Parathyroid adenoma (tissue), 2 donors: Measurements from ENCODE around the gene GORASP1.
A peak's percentile ranks its signal among the peaks of the same experiment; 100 is the strongest.

Source experiments
- H2AFZ ChIP-seq: fragments of 300-600 bp; sonication (generic); one replicate; pipeline ENCODE4 v1.7.0; 2017; ENCODE audit warnings: antibody characterized with exemption, mild to moderate bottlenecking
- H3K27ac ChIP-seq: fragments of 300-600 bp; sonication (generic); one replicate; pipeline ENCODE4 v1.7.0; 2017
- H3K27me3 ChIP-seq: fragments of 300-600 bp; sonication (generic); one replicate; pipeline ENCODE4 v1.7.0; 2017; ENCODE audit warnings: low read length; ENCODE audit not compliant: control insufficient read depth, insufficient read depth
- H3K36me3 ChIP-seq: fragments of 300-600 bp; sonication (generic); one replicate; pipeline ENCODE4 v1.7.0; 2017; ENCODE audit warnings: low read length; ENCODE audit not compliant: control insufficient read depth, insufficient read depth
- H3K4me1 ChIP-seq: fragments of 300-600 bp; sonication (generic); one replicate; pipeline ENCODE4 v1.7.0; 2017; ENCODE audit warnings: control low read depth
- H3K4me2 ChIP-seq: fragments of 300-600 bp; sonication (generic); one replicate; pipeline ENCODE4 v1.7.0; 2017; ENCODE audit warnings: low read length
- H3K4me3 ChIP-seq: fragments of 300-600 bp; sonication (generic); one replicate; pipeline ENCODE4 v1.7.0; 2017; ENCODE audit warnings: low read depth, low read length
- H3K79me2 ChIP-seq: fragments of 300-600 bp; sonication (generic); one replicate; pipeline ENCODE4 v1.7.0; 2017; ENCODE audit warnings: control low read depth
- H3K9ac ChIP-seq: fragments of 300-600 bp; sonication (generic); one replicate; pipeline ENCODE4 v1.7.0; 2017; ENCODE audit warnings: mild to moderate bottlenecking
- H3K9me3 ChIP-seq: fragments of 300-600 bp; sonication (generic); one replicate; pipeline ENCODE4 v1.7.0; 2017; ENCODE audit warnings: low read length; ENCODE audit not compliant: control insufficient read depth
- TF ChIP-seq, protein P1 (sequence below): fragments of 300-600 bp; sonication (generic); IDR thresholded peaks from one replicate; pipeline ENCODE4 v1.7.0; 2017; ENCODE audit warnings: antibody characterized with exemption, mild to moderate bottlenecking
- donor health status: primary hyperparathyroidism.

The GORASP1 gene

DNA sequence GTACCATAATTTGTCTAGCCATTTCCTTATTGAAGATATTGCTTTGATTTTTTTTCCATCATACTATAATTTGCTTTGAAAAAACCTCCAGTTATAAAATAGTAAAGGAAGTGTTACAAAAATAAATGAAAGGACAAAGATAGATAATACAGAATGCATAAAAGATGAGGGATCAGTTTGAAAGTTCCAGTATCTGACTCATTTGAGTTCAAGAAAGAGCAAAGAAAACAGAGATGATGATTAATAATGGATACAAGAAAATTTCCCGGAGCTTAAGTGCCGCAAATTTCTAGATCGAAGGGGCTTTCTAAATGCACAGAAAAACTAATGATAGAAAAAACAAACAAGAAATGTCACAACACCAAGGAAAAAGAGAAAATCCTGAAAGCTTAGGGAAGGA lies 51.3 kb downstream of the GORASP1 start:
- Histone ChIP-seq H3K9me3 (no peaks in the 10 kb centered on the region), H3K27ac (no peak overlapping the region), H2AFZ (no peak overlapping the region), H3K4me1 (peaks cover 4% of the 10 kb centered on the region), H3K9ac (no peak overlapping the region), H3K4me3 (no peak overlapping the region), H3K36me3 (no peaks in the 10 kb centered on the region), H3K79me2 (peaks cover 20% of the 10 kb centered on the region), H3K4me2 (no peak overlapping the region), H3K27me3 (no peaks in the 10 kb centered on the region)
- TF ChIP-seq, protein P1, sequence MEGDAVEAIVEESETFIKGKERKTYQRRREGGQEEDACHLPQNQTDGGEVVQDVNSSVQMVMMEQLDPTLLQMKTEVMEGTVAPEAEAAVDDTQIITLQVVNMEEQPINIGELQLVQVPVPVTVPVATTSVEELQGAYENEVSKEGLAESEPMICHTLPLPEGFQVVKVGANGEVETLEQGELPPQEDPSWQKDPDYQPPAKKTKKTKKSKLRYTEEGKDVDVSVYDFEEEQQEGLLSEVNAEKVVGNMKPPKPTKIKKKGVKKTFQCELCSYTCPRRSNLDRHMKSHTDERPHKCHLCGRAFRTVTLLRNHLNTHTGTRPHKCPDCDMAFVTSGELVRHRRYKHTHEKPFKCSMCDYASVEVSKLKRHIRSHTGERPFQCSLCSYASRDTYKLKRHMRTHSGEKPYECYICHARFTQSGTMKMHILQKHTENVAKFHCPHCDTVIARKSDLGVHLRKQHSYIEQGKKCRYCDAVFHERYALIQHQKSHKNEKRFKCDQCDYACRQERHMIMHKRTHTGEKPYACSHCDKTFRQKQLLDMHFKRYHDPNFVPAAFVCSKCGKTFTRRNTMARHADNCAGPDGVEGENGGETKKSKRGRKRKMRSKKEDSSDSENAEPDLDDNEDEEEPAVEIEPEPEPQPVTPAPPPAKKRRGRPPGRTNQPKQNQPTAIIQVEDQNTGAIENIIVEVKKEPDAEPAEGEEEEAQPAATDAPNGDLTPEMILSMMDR, result no peak

DNA sequence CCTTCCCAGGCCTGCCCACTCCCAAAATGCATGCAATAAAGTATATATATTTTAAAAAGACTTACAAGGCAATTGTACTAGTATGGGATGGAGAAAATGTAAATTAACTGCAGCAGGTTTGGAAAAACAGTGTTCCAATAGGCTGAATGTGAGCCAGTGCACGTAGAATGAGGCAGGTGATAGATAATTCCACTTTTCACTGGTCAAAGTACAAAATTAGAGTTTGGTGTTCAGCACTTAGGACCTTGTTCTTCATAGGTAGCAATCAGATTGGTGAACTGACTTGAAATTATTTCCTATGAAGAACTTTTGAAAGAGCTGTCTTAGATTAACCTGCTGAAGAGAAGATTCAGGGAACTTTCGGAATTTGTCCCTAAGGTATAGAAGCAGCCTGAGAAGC lies 53.7 kb downstream of the GORASP1 start:
- H3K79me2 ChIP-seq, result peaks cover 18% of the 10 kb centered on the region
- H2AFZ ChIP-seq, result no peak overlapping the region
- TF ChIP-seq, protein P1, result no peak
- H3K4me2 ChIP-seq, result no peak overlapping the region
- no peaks in the 10 kb centered on the region for H3K27me3 ChIP-seq
- H3K9me3 ChIP-seq, result no peaks in the 10 kb centered on the region
- no peaks in the 10 kb centered on the region for H3K36me3 ChIP-seq
- peaks cover 5% of the 10 kb centered on the region for H3K4me1 ChIP-seq
- H3K4me3 ChIP-seq, result no peak overlapping the region
- no peak overlapping the region for H3K9ac ChIP-seq
- H3K27ac ChIP-seq, result no peak overlapping the region

DNA sequence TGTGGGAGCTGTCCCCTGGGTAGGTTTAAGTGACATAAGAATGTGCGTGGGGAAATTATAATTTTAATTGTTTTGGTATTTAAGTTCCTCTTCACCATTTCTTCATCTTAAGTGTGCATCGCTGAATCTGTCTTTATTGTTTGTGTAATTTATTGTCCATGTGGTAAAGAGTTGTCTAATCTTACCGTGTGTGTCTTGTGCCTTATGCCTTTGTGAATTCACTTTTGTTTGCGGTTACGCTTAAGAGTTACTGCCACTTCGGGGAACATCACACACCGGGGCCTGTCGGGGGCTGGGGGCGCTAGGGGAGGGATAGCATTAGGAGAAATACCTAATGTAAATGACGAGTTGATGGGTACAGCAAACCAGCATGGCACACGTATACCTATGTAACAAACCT lies 54.8 kb downstream of the GORASP1 start:
- Histone ChIP-seq H3K9me3 (no peaks in the 10 kb centered on the region), H2AFZ (peak overlapping the region; percentile 98), H3K36me3 (no peaks in the 10 kb centered on the region), H3K79me2 (peaks cover 14% of the 10 kb centered on the region), H3K9ac (peak overlapping the region; percentile 84), H3K4me3 (peak overlapping the region; percentile 72), H3K4me2 (peak overlapping the region; percentile 65), H3K27ac (peak overlapping the region; percentile 90), H3K4me1 (peaks cover 5% of the 10 kb centered on the region), H3K27me3 (no peaks in the 10 kb centered on the region)
- TF ChIP-seq, protein P1, result no peak

DNA sequence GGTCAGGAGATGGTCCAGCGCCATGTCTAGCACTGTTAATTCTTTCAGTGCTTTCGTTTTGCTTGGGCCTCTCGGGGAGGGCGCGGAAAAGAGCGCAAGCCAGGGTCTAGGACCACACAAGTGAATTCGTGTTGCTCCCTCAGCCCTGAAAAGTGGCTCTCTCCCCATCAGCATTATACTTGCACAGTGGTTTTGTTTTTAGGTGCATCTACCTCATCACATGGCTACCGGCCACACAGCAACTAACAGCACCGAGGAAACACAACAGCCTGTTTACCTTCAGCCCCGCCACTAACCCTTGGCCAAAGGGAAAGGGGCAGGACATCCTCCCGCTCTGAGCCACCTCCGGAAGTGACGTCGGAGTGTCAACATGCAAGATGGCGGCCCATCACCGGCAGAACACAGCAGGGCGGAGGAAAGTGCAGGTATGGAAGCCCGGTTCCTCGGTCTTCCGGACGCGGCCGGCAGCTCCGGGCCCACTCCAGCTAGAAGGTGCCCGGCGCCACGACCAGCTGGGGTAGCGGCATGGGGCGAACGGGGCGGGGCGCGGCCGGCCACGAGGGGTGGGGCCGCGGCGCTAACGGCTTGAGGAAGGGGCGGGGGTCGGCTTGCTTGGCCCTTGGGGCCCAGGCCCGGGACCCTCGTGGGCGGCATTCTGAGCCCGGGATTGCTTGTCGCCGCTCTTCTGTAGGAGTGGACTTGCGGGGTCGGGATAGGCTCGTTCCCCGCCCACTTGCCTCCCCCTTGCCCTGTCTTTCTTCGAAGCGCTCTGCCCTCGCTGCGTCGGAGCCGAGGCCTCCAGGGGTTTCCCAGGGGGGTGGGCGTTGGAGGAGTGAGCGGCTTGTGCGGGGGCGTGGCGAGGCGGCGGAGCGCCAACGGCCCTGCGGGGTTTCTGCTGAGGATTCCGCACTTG lies 55.5 kb downstream of the GORASP1 start, which contains the start of the genes SCN11A and WDR48:
Gene SCN11A, minus strand, starts transcription at position 296 of the 913 bp plus-strand sequence. CDS start 101,582 bp downstream, outside the sequence.
Gene WDR48, plus strand, starts transcription at position 368 of the 913 bp plus-strand sequence. Its CDS starts 10 bp downstream, at position 378.
- Histone ChIP-seq H3K27me3 (no peaks in the 10 kb centered on the region), H3K27ac (peak within 1 kb of the TSS; percentile 90), H3K4me3 (peak within 1 kb of the TSS; percentile 72), H3K36me3 (no peaks in the 10 kb centered on the region), H3K4me1 (peaks cover 5% of the 10 kb centered on the region), H3K9ac (peak within 1 kb of the TSS; percentile 84), H2AFZ (peak within 1 kb of the TSS; percentile 98), H3K79me2 (peaks cover 14% of the 10 kb centered on the region), H3K4me2 (peak within 1 kb of the TSS; percentile 65), H3K9me3 (no peaks in the 10 kb centered on the region)
- TF ChIP-seq, protein P1, result no peak
